Large intestine (tissue), 3 donors: ENCODE measurements around the gene LTF. TPM values are rescaled to one million over a fixed set of nuclear protein-coding genes. Genes with fewer than 3 reads are reported as not detected.
A peak's percentile ranks its signal among the peaks of the same experiment; 100 is the strongest.

ENCODE experiments used
- DNase-seq, 2 donors: peaks; one replicate each; pipeline versions ENCODE4 v3.0.0 to v3.0.0-alpha.2; 2013
- H3K27ac ChIP-seq: one replicate; pipeline ENCODE4 v1.5.1; 2013; ENCODE audit warnings: low read length
- H3K27me3 ChIP-seq: 2 replicates; pipeline ENCODE4 v1.6.1; 2013; ENCODE audit warnings: low read length; ENCODE audit not compliant: control insufficient read depth, insufficient read depth
- H3K36me3 ChIP-seq: 2 replicates; pipeline ENCODE4 v1.6.1; 2013; ENCODE audit warnings: low read length; ENCODE audit not compliant: control insufficient read depth, insufficient read depth
- H3K4me1 ChIP-seq: one replicate; pipeline ENCODE4 v1.6.1; 2013; ENCODE audit warnings: low read length; ENCODE audit not compliant: control insufficient read depth, insufficient read depth
- H3K4me3 ChIP-seq: one replicate; pipeline ENCODE4 v1.5.1; 2013; ENCODE audit warnings: low read length
- H3K9me3 ChIP-seq: one replicate; pipeline ENCODE4 v1.6.1; 2013; ENCODE audit warnings: mild to moderate bottlenecking, low read depth, low read length, moderate library complexity; ENCODE audit not compliant: control insufficient read depth
- WGBS: methylation state at CpG from one replicate; pipeline ENCODE4 v1.1.5; 2013; ENCODE audit warnings: low lambda C conversion rate; ENCODE audit not compliant: insufficient coverage; 5-methylcytosine and 5-hydroxymethylcytosine counted together
- polyA plus RNA-seq: library from polyadenylated mRNA; unstranded; fragments of 120-200 nt; gene quantifications from one replicate; pipeline ENCODE4 v1.2.1, GENCODE V29; 2013

The LTF gene
- polyA plus RNA-seq, 1 donor: 2.6 TPM

DNA sequence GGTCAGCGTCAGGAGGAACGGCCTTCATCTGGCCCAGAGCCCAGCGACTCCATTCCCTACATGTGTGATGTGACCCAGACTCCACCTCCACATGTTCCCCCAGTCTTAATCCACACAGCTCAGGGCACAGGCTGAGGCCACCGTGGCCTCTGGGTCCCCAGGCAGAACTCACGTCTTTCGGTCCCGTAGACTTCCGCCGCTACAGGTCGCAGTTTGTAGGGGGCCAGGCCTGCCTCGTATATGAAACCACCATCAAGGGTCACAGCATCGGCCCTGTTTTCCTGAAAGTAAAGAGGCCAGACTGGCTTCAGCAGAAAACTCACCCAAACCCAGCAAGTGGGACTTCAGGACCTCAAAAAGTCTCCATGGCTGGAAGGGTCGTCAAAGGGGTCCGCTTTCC lies 8.6 kb downstream of the LTF start:
- Histone ChIP-seq H3K4me3 (no peak overlapping the region), H3K4me1 (peaks cover 22% of the 10 kb centered on the region), H3K27ac (no peak overlapping the region), H3K9me3 (no peaks in the 10 kb centered on the region), H3K36me3 (no peaks in the 10 kb centered on the region), H3K27me3 (no peaks in the 10 kb centered on the region)
- no CpG with 5 or more reads among the region's 14 CpGs for WGBS
- DNase-seq: no peak

- H3K36me3 ChIP-seq: no peaks in the 10 kb centered on the region
- no peak for DNase-seq
- no peak overlapping the region for H3K4me3 ChIP-seq
- H3K4me1 ChIP-seq: peaks cover 22% of the 10 kb centered on the region
- no peak overlapping the region for H3K27ac ChIP-seq
- H3K9me3 ChIP-seq: no peaks in the 10 kb centered on the region
- H3K27me3 ChIP-seq: no peaks in the 10 kb centered on the region
- WGBS: no CpG with 5 or more reads among the region's 21 CpGs
Observed at GRCh38 chr3:46455231-46456115, 9.2 kb downstream of the LTF start.

DNA sequence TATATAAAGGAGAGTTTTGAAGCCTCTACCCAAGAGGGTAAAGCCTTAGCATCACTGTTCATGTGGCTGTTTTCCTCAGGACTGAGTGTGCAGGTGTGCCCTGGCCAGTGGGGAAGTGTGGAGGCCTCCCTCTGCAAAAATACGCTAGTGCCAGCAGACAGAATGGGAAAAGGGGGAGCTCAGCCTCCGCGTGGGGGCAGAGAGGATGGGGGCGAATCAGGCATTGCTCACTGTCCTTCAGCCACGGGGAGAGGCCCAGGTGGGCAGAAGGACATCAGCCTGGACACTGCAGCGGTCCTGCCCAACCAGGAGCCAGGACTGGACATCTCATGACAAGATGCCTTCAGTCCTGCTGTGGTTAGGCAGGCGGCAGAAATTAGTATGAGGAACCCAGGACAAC lies 10.1 kb downstream of the LTF start:
- no CpG with 5 or more reads among the region's 7 CpGs for WGBS
- H3K36me3 ChIP-seq: no peaks in the 10 kb centered on the region
- H3K4me1 ChIP-seq: peaks cover 22% of the 10 kb centered on the region
- DNase-seq: no peak
- H3K27ac ChIP-seq: peak overlapping the region; percentile 7
- no peaks in the 10 kb centered on the region for H3K9me3 ChIP-seq
- no peaks in the 10 kb centered on the region for H3K27me3 ChIP-seq
- H3K4me3 ChIP-seq: no peak overlapping the region

- peak; percentile 43 to 48 for DNase-seq
- Histone ChIP-seq H3K36me3 (no peaks in the 10 kb centered on the region), H3K27ac (peak overlapping the region; percentile 14), H3K4me3 (no peak overlapping the region), H3K9me3 (no peaks in the 10 kb centered on the region), H3K27me3 (no peaks in the 10 kb centered on the region), H3K4me1 (peaks cover 22% of the 10 kb centered on the region)
- no CpG with 5 or more reads among the region's 3 CpGs for WGBS
Observed at GRCh38 chr3:46454209-46454595, 10.5 kb downstream of the LTF start.

DNA sequence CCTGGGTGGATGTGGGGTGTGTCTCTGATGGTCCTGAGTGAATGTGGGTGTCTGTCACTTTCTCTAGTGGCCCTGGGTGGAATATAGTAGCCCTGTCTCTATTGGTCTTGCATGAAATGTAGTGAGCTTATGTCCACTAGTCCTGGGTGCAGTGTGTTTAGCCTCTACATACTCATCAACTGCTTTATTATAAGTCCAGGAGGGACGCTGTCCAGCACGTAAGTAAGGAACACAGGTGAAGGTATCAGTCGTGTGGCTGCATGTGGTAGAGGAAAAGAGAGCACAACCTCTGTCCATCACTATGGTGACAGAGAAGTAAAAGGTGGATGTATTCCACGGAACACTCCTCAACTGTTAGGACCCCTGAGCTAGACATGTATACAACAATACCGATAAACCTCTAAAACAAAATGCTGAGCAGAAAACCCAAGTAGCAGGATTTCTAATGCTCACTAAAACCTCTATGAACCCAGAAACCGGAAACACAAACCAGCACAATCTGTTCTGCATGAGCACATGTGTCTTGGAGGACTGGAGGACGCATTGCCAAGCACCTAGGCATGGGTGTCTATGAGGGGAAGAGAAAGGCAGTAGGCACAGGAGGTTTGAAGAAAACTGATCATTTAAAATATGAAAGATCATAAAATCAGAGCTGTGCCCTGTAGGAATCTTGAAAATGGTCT lies 11.0 kb downstream of the LTF start:
- Histone ChIP-seq H3K9me3 (no peaks in the 10 kb centered on the region), H3K4me1 (peaks cover 22% of the 10 kb centered on the region), H3K27ac (peak overlapping the region; percentile 14), H3K27me3 (no peaks in the 10 kb centered on the region), H3K4me3 (no peak overlapping the region), H3K36me3 (no peaks in the 10 kb centered on the region)
- DNase-seq: no peak
- WGBS: no CpG with 5 or more reads among the region's 7 CpGs

DNA sequence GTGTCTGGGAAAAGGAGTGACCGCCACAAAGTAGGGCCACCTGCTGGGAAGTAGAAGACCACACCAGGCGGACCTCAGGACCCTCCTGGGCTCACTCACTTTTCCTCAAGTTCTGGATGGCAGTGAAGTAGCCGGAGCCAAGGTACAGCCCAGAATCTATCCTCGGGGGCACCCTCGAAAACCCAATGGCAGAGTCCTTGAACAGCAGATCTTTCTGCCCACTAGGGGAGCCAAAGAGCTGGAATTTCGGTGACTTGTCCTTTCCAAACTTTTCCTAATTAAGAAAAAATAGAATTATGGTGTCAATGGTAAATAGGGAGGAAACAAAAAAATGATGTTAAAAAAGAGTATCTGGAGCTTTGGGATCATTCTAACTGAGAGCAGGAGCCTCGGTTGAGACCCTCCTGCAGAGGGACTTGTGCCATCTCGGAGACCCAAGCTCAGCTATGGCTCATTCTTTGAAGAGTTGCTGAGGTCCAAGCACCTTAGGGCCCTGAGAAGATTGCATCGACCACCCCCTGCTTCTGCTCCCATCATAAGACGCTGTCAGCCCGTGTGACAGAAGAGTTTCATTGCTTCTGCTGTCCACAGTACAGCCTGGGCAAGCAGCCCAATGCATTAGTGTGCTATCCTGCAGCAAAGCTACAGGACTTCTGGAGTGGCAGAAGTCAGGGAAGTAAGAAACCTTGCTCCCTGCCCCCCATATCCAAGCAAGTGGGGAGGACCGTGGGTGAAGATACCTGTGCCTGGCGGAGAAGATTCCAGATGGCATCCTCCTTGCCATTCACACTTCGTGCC lies 14.8 kb downstream of the LTF start:
- no peak for DNase-seq
- WGBS: 100% methylated on average over 1 of the region's 14 CpGs
- H3K4me3 ChIP-seq: no peak overlapping the region
- no peaks in the 10 kb centered on the region for H3K36me3 ChIP-seq
- H3K27ac ChIP-seq: no peak overlapping the region
- H3K9me3 ChIP-seq: no peaks in the 10 kb centered on the region
- no peaks in the 10 kb centered on the region for H3K27me3 ChIP-seq
- peaks cover 16% of the 10 kb centered on the region for H3K4me1 ChIP-seq

- no peak overlapping the region for H3K27ac ChIP-seq
Observed at GRCh38 chr3:46448721-46449120, 16.0 kb downstream of the LTF start.

GRCh38 chr3:46447228-46447985 lies 17.3 kb downstream of the LTF start:
- Histone ChIP-seq H3K27me3 (no peaks in the 10 kb centered on the region), H3K9me3 (no peaks in the 10 kb centered on the region), H3K27ac (no peak overlapping the region), H3K36me3 (no peaks in the 10 kb centered on the region), H3K4me3 (no peak overlapping the region), H3K4me1 (no peaks in the 10 kb centered on the region)
- 100% methylated on average over 1 of the region's 5 CpGs for WGBS
- no peak for DNase-seq

More at GRCh38 chr3:46448721-46449120, 16.0 kb downstream of the LTF start:
- no peak for DNase-seq
- no peaks in the 10 kb centered on the region for H3K27me3 ChIP-seq
- H3K4me1 ChIP-seq: peaks cover 5% of the 10 kb centered on the region
- H3K9me3 ChIP-seq: no peaks in the 10 kb centered on the region
- no peak overlapping the region for H3K4me3 ChIP-seq
- H3K36me3 ChIP-seq: no peaks in the 10 kb centered on the region
- WGBS: no CpG with 5 or more reads among the region's 17 CpGs

DNA sequence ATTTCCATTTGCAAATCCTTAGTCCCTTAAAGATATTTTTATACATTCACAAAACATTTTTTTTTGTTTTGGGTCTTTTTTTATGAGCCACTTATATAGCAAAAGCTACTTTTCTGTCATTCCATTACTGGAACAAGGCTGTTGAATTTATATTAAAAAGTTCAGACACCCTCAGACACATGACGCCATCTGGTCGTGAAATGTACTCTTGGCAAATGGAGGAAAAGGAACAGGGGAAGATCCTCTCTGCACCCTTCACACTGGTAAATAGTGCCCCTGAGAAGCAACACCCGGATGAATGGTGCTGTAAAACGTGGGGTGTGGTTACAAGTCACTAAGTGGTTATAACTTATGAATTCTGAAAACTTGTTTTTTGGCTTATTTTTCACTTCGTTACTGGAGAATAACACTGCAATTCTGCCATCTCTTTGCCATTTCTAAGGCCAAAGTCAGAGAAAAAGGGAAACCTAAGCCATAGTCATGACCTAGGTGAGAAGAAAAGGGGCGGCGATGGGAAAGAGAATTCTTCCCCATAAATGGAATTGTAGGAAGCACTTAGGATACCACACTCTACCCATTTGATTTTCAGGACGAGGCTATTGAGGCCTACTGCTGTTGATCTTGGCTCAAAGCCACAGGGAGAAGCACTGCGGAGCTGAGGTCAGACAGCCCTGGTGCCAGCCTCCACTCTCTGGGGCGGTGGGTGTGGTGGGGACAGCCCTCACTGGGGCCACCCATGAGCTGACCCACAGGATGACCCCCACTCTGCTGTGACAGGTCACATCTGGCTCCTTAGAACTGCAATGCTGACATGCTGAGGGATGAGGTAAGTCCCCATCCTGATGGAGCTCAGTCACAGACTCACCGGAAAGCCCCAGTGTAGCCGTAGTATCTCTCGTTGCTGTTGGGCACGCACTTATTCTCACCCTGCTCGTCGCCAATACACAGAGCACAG lies 21.9 kb downstream of the LTF start:
- Histone ChIP-seq H3K4me3 (no peak overlapping the region), H3K27me3 (no peaks in the 10 kb centered on the region), H3K4me1 (no peaks in the 10 kb centered on the region), H3K36me3 (no peaks in the 10 kb centered on the region), H3K27ac (no peak overlapping the region), H3K9me3 (no peaks in the 10 kb centered on the region)
- no CpG with 5 or more reads among the region's 16 CpGs for WGBS
- peak in 1 of 2 donors; percentile 42 for DNase-seq
